Endothelial cell of hepatic sinusoid (primary cell): ENCODE data around the gene FBXO2.

Source experiments
- in situ Hi-C: cut with HindIII; loops from 2 replicates; pipeline ENCODE4 v1.10.0; 2017; ENCODE audit warnings: low sequenced_read_pairs

The FBXO2 gene

GRCh38 chr1:11654137-11654938 lies at the start of gene FBXO2, which contains the start of gene FBXO44:
Gene FBXO2, minus strand, starts transcription at chr1:11654429. Its CDS starts 89 bp downstream, at chr1:11654340.
Gene FBXO44, plus strand, starts transcription at chr1:11654877. Its CDS starts 959 bp downstream, at chr1:11655836.
- in situ Hi-C loops: no loop called here

GRCh38 chr1:11703357-11704193 lies 49.3 kb upstream of the FBXO2 start:
- in situ Hi-C loops: no loop called here

- in situ Hi-C loops: no loop called here
Observed at GRCh38 chr1:11701981-11702803, 48.0 kb upstream of the FBXO2 start.

- in situ Hi-C loops: no loop called here
Observed at GRCh38 chr1:11701551-11701961, 47.3 kb upstream of the FBXO2 start.

- in situ Hi-C loops: no loop called here
Observed at GRCh38 chr1:11700601-11701467, 46.6 kb upstream of the FBXO2 start.

GRCh38 chr1:11697893-11698210 lies 43.6 kb upstream of the FBXO2 start:
- in situ Hi-C loops: no loop called here

- in situ Hi-C loops: no loop called here
Observed at GRCh38 chr1:11697188-11697892, 43.1 kb upstream of the FBXO2 start.

GRCh38 chr1:11695861-11696260 lies 41.6 kb upstream of the FBXO2 start:
- in situ Hi-C loops: no loop called here

GRCh38 chr1:11693917-11694316 lies 39.7 kb upstream of the FBXO2 start:
- in situ Hi-C loops: no loop called here

GRCh38 chr1:11693024-11693590 lies 38.9 kb upstream of the FBXO2 start:
- in situ Hi-C loops: no loop called here

- in situ Hi-C loops: no loop called here
Observed at GRCh38 chr1:11691928-11692711, 37.9 kb upstream of the FBXO2 start.

GRCh38 chr1:11691302-11691914 lies 37.2 kb upstream of the FBXO2 start, which contains the start of gene DRAXIN:
Gene DRAXIN, plus strand, starts transcription at chr1:11691710. Its CDS starts 14,549 bp downstream, at chr1:11706259.
- in situ Hi-C loops: no loop called here

- in situ Hi-C loops: no loop called here
Observed at GRCh38 chr1:11690397-11691301, 36.4 kb upstream of the FBXO2 start.

GRCh38 chr1:11688506-11688905 lies 34.3 kb upstream of the FBXO2 start:
- in situ Hi-C loops: no loop called here

GRCh38 chr1:11685210-11685752 lies 31.1 kb upstream of the FBXO2 start:
- in situ Hi-C loops: no loop called here

- in situ Hi-C loops: no loop called here
Observed at GRCh38 chr1:11684070-11684469, 29.8 kb upstream of the FBXO2 start.

- in situ Hi-C loops: no loop called here
Observed at GRCh38 chr1:11682799-11683198, 28.6 kb upstream of the FBXO2 start.
